Ascending aorta (tissue), 2 donors: ENCODE data around the gene ABHD2. TPM values are rescaled to one million over a fixed set of nuclear protein-coding genes. Genes with fewer than 3 reads are reported as not detected.

Experiments
- DNase-seq, 2 donors: peaks; one replicate each; pipeline ENCODE4 v3.0.0-alpha.2; 2019; ENCODE audit warnings: low spot score in 2 of 2
- H3K27ac ChIP-seq, 2 donors: fragments of 200-600 bp; sonication (generic); one replicate each; pipeline ENCODE4 v1.5.1; 2016 to 2017; ENCODE audit warnings: mild to moderate bottlenecking in 1 of 2
- H3K27me3 ChIP-seq: fragments of 200-600 bp; sonication (generic); one replicate; pipeline ENCODE4 v1.5.1; 2017
- H3K36me3 ChIP-seq, 2 donors: fragments of 200-600 bp; sonication (generic); one replicate each; pipeline ENCODE4 v1.5.1; 2016
- H3K4me1 ChIP-seq, 2 donors: fragments of 200-600 bp; sonication (generic); one replicate each; pipeline ENCODE4 v1.5.1; 2016 to 2017; ENCODE audit warnings: mild to moderate bottlenecking in 1 of 2
- H3K4me3 ChIP-seq, 2 donors: fragments of 200-600 bp; sonication (generic); one replicate each; pipeline ENCODE4 v1.5.1; 2016 to 2017; ENCODE audit warnings: mild to moderate bottlenecking in 1 of 2
- H3K9me3 ChIP-seq, 2 donors: fragments of 200-600 bp; sonication (generic); one replicate each; pipeline ENCODE4 v1.5.1; 2016
- intact Hi-C: fragments of 100-400 bp; cut with DNase I; formaldehyde crosslinking; loops from one replicate; pipeline ENCODE4 v1.15.1; 2023
- total RNA-seq: library from RNA; depleted of rRNA; stranded (reverse); fragments of >200 nt; gene quantifications from one replicate; pipeline ENCODE4 v1.1.0, GENCODE V29; 2016
- TF ChIP-seq, protein P1 (sequence below), 3 experiments: fragments of 200-600 bp in 2 of 3; fragments of 450-650 bp in 1 of 3; sonication (generic) in 2 of 3; IDR thresholded peaks; one replicate each; pipeline ENCODE4 v1.5.1; 2016 to 2019; ENCODE audit warnings: antibody characterized with exemption in 3 of 3, mild to moderate bottlenecking in 1 of 3, moderate library complexity in 1 of 3

Gene ABHD2
- total RNA-seq, 1 donor from 2014 or later: 228 TPM

DNA sequence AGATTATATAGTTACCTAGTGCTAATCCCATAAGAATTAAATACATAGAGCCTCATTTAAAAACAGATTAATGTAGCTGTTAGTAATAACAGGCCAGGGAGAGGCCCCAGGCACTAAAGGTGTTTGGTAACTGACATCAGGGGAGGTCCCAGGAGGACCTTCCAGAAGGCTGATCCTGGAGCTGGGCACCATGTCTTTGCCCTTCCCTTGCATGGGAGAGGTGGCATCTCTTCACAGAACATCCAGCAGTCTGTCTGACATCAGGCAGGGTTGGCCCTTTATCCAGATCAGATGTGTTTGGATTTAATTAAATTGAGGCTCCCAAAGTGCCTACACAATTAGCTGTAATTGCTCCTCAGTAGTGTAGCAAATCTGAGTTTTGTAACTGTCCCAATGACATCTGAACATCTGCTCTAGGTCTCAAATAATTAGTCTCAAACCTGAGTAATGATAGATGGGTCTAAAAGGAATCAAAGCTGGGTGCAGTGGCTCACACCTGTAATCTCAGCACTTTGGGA is 80.1 kb downstream of the ABHD2 start:
- TF ChIP-seq, protein P1, sequence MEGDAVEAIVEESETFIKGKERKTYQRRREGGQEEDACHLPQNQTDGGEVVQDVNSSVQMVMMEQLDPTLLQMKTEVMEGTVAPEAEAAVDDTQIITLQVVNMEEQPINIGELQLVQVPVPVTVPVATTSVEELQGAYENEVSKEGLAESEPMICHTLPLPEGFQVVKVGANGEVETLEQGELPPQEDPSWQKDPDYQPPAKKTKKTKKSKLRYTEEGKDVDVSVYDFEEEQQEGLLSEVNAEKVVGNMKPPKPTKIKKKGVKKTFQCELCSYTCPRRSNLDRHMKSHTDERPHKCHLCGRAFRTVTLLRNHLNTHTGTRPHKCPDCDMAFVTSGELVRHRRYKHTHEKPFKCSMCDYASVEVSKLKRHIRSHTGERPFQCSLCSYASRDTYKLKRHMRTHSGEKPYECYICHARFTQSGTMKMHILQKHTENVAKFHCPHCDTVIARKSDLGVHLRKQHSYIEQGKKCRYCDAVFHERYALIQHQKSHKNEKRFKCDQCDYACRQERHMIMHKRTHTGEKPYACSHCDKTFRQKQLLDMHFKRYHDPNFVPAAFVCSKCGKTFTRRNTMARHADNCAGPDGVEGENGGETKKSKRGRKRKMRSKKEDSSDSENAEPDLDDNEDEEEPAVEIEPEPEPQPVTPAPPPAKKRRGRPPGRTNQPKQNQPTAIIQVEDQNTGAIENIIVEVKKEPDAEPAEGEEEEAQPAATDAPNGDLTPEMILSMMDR (IDR thresholded peaks at IDR 0.05): no peak
- H3K27me3 ChIP-seq: no peaks in the 10 kb centered on the region
- peaks cover 4 to 7% of the 10 kb centered on the region in 2 donors for H3K36me3 ChIP-seq
- H3K4me3 ChIP-seq: no peak overlapping the region
- H3K4me1 ChIP-seq: peaks cover 12 to 42% of the 10 kb centered on the region in 2 donors
- H3K27ac ChIP-seq: peak overlapping the region; percentile 83 to 86
- H3K9me3 ChIP-seq: no peaks in the 10 kb centered on the region
- intact Hi-C loops: loop anchor here (5.0 kb wide), 1 partner anchor 46 kb away; no protein-coding TSS in a partner anchor
- peak in 1 of 2 donors; percentile 8 for DNase-seq

DNA sequence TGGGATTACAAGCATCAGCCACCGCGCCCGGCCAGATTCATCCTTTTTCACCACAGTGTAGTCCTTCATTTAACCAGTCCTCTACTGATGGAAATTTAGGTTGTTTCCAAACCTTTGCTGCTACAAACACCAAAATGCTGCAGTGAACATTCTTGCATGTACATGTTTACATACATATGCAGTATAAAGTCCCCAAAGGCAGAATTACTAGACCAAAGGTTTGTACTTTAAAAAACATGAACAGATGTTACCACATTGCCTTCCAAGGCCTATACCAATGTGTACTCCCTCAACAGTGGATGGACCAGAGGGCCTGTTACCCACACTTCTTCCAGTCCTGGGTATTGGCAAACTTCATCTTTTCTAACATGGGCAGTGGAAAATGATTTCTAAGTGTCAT is 82.1 kb downstream of the ABHD2 start:
- Histone ChIP-seq H3K36me3 (peaks cover 0 to 4% of the 10 kb centered on the region in 2 donors), H3K4me1 (peaks cover 6 to 50% of the 10 kb centered on the region in 2 donors), H3K9me3 (no peaks in the 10 kb centered on the region), H3K27ac (peak overlapping the region; percentile 7 to 83), H3K4me3 (no peak overlapping the region), H3K27me3 (no peaks in the 10 kb centered on the region)
- TF ChIP-seq, protein P1 (IDR thresholded peaks at IDR 0.05): no peak
- intact Hi-C loops: loop anchor here (10.0 kb wide), 1 partner anchor 516 kb away; no protein-coding TSS in a partner anchor
- peak in 1 of 2 donors; percentile 48 for DNase-seq

DNA sequence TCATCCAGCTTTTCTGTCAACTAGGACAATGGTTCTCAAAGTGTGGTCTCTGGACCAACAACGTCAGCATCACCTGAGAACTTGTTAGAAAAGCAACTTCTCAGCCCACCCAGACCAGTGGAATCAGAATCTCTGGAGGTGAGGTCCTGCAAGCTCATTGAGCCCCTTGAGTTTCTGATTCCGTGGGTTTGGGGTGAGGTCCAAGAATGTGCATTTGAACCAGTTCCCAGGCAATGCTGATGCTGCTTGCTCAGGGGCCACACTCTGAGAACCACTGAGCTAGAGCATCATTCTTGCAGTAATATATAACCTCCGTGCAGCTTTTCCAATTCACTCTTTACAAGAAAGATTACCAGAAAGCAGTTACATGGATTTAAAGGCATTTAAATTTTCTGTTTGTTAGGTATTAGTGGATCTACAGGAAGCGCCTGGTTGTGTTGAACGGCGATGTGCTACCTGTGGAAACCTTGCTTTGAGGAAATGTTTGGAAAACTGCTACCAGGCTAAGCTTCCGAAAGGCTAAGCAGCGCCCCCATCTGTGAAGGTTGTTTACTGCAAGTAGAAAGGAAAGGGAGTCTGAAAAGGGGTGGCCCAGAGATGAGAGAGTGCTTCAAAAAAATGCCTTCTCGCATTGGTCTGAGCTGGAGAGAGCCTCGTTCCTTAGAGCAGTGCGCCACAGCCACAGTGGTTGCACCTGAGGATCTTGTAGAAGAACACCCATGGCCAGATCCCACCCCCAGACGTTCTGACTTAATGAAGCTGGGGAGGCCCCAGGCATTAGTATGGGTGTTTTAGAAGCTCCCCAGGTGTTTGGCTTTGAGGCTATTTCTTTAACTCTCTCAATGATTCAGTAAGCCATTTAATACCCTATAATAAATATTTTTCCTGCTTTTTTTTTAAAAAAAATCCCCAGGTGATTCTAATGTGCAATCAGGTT is 83.1 kb downstream of the ABHD2 start:
- Histone ChIP-seq H3K4me1 (peaks cover 6 to 39% of the 10 kb centered on the region in 2 donors), H3K4me3 (no peak overlapping the region), H3K9me3 (no peaks in the 10 kb centered on the region), H3K27me3 (no peaks in the 10 kb centered on the region), H3K36me3 (peaks cover 4 to 15% of the 10 kb centered on the region in 2 donors), H3K27ac (peak overlapping the region; percentile 7 to 17)
- TF ChIP-seq, protein P1 (IDR thresholded peaks at IDR 0.05): peak; percentile 51 to 72 (median 60)
- intact Hi-C loops: loop anchor here (10.0 kb wide), 1 partner anchor 517 kb away; no protein-coding TSS in a partner anchor
- peak in 1 of 2 donors; percentile 61 for DNase-seq

DNA sequence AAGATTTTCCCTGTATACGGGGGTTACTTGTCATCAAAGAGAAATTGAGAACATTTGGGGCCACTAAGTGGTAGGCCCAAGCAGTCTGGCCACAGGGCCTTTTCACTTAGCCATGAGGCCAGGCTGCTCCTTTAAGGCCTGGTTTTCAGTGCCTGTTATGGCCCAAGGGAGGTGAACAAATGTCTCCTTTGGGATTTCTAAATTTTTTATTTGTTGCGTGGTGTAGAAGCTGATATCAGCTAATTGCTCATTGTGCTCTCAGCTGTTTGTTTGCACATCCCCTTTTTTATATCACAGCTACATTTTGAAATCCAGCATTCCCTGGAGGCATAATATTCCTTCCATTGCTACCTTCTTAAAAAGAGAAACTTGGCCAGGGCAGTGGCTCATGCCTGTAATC is 84.7 kb downstream of the ABHD2 start:
- Histone ChIP-seq H3K27ac (peak overlapping the region; percentile 61 to 67), H3K4me1 (peaks cover 0 to 31% of the 10 kb centered on the region in 2 donors)
- TF ChIP-seq, protein P1 (IDR thresholded peaks at IDR 0.05): no peak

DNA sequence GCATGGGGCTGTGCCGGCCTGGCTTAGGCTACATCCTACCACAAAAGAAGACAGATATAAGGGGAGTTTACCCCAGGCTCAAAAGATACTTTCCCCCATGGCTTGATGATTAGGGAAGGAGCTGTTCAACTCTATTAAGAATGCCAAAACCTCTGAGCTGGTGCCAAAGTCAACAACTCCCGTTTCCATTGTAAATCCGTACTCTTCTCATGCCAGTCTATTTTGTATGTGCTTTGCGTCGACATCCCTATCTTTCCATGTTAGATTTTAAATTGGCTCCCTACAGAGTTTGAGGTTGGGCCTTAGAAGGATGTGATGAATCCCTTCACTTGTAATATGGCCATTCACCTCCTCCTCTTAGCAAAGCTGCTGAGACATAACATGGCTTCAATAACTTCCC is 86.2 kb downstream of the ABHD2 start:
- H3K4me1 ChIP-seq: peaks cover 0 to 19% of the 10 kb centered on the region in 2 donors
- H3K36me3 ChIP-seq: peaks cover 19 to 37% of the 10 kb centered on the region in 2 donors
- no peak overlapping the region for H3K4me3 ChIP-seq
- TF ChIP-seq, protein P1 (IDR thresholded peaks at IDR 0.05): no peak
- intact Hi-C loops: loop anchor here (10.0 kb wide), 1 partner anchor 520 kb away; no protein-coding TSS in a partner anchor
- DNase-seq: peak in 1 of 2 donors; percentile 59
- no peaks in the 10 kb centered on the region for H3K9me3 ChIP-seq
- no peaks in the 10 kb centered on the region for H3K27me3 ChIP-seq
- peak overlapping the region; percentile 52 to 67 for H3K27ac ChIP-seq

More for the DNA sequence above, 84.7 kb downstream of the ABHD2 start:
- Histone ChIP-seq H3K36me3 (peaks cover 11 to 25% of the 10 kb centered on the region in 2 donors), H3K9me3 (no peaks in the 10 kb centered on the region), H3K27me3 (no peaks in the 10 kb centered on the region), H3K4me3 (no peak overlapping the region)
- peak in 1 of 2 donors; percentile 27 for DNase-seq
- intact Hi-C loops: loop anchor here (10.0 kb wide), 1 partner anchor 518 kb away; no protein-coding TSS in a partner anchor
